SK-N-MC (cell line): ENCODE data around the gene SEC22A.

ENCODE experiments used
- EZH2 ChIP-seq: fragments of 200-600 bp; sonication (generic); IDR thresholded peaks from one replicate; pipeline ENCODE4 v1.6.1; 2017; ENCODE audit warnings: antibody characterized with exemption
- FOXP2 ChIP-seq: optimal IDR thresholded peaks from 2 replicates; pipeline ENCODE3; 2011; ENCODE audit warnings: mild to moderate bottlenecking, moderate library complexity; ENCODE audit not compliant: insufficient read depth; ENCODE audit errors: extremely low read length, control extremely low read depth
- POLR2AphosphoS5 ChIP-seq: IDR thresholded peaks from 2 replicates; pipeline ENCODE4 v1.6.1; 2012; ENCODE audit warnings: mild to moderate bottlenecking, low read depth, low read length, borderline replicate concordance

DNA sequence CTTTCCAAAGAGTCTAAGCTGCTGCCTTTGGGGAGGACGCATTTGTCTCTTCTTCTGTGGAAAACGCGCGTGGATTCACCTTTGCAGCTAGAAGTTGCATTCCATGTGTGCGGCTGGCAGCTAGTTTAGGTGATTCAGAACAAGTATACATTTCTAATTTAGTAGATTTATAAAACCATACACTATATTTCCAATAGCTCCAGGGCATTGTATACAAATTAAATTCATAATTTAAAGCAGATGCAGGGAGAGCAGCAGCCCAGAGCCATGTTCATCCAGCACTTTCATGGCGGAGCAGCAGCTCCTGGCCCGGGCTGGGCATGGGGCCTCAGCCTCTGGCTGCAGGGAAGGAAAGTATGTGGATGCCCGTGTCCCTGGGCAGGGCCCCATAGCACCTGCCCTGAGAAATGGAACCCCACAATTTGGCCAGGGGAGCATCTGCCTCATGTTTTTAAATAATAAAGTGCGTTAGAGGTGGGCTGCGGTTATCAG, 42.8 kb upstream of the SEC22A start:
- TF ChIP-seq EZH2: no peak
- no peak; the same call in 1 of the 2 replicates for TF ChIP-seq POLR2AphosphoS5
- no peak for TF ChIP-seq FOXP2
